Measurements from ENCODE around the gene GPR108.

Gene GPR108

DNA sequence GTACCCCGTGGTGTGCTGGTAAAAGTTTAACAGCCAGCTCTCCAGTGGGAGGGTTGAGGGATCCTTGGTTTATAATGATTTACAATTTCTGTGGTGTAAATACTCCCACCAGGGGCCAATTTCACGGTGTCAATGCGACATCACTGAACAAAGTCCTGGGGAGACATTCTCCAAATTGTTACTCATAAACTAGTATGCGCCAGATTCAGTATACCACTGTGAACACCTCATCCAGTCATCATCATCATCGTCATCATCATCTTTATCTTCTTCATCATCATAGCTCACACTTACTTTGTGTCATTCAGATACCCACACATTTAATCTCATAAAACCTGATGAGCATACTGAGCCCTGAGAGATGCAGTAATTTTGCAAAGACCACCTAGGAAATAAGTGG is 50.3 kb downstream of the GPR108 start:
- ATAC-seq, result no peak
- no peak for TF ChIP-seq CSDC2 (CRISPR knock-in tag; IDR thresholded peaks at IDR 0.05)
- TF ChIP-seq, protein P1, sequence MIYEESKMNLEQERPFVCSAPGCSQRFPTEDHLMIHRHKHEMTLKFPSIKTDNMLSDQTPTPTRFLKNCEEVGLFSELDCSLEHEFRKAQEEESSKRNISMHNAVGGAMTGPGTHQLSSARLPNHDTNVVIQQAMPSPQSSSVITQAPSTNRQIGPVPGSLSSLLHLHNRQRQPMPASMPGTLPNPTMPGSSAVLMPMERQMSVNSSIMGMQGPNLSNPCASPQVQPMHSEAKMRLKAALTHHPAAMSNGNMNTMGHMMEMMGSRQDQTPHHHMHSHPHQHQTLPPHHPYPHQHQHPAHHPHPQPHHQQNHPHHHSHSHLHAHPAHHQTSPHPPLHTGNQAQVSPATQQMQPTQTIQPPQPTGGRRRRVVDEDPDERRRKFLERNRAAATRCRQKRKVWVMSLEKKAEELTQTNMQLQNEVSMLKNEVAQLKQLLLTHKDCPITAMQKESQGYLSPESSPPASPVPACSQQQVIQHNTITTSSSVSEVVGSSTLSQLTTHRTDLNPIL (CRISPR knock-in tag; IDR thresholded peaks at IDR 0.05; ENCODE audit: low read depth), result no peak
- no peak for TF ChIP-seq ZNF70 (CRISPR knock-in tag; IDR thresholded peaks at IDR 0.05)
- TF ChIP-seq ZNF565 (CRISPR knock-in tag; conservative IDR thresholded peaks at IDR 0.05; ENCODE audit: low read depth), result no peak
- no peak for TF ChIP-seq TOX (CRISPR knock-in tag; IDR thresholded peaks at IDR 0.05; ENCODE audit: borderline replicate concordance)
- TF ChIP-seq ZC3H10 (CRISPR knock-in tag; IDR thresholded peaks at IDR 0.05), result no peak

DNA sequence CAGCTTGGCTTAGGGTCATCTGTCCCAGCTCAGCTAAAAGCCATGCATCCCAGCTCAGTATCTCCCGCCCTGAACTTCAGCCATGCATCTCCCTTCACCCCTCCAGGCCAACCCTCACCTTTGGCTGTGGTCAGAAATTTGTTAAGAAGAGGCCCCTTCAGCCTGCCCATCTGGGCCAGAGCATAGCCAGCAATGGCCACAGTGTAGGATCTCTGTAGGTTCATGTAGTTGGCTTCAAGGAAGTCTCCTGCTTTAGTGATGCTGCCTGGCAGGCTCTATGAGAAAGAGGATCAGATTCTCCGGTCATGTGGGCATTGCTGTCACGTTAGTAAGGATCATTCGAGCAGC is 50.8 kb downstream of the GPR108 start:
- TF ChIP-seq ZFP3 (CRISPR knock-in tag; IDR thresholded peaks at IDR 0.05) (no peak), ZFP30 (CRISPR knock-in tag; IDR thresholded peaks at IDR 0.05) (no peak), SNAI2 (CRISPR knock-in tag; IDR thresholded peaks at IDR 0.05) (no peak), ZNF565 (CRISPR knock-in tag; conservative IDR thresholded peaks at IDR 0.05; ENCODE audit: low read depth) (no peak), ISL1 (CRISPR knock-in tag; IDR thresholded peaks at IDR 0.05) (no peak), GLIS3 (CRISPR knock-in tag; IDR thresholded peaks at IDR 0.05) (no peak), OSR1 (CRISPR knock-in tag; IDR thresholded peaks at IDR 0.05) (no peak), CSDC2 (CRISPR knock-in tag; IDR thresholded peaks at IDR 0.05) (no peak), ZNF70 (CRISPR knock-in tag; IDR thresholded peaks at IDR 0.05) (no peak), ARNTL (CRISPR knock-in tag; IDR thresholded peaks at IDR 0.05; ENCODE audit: borderline replicate concordance, low read depth) (no peak), ZC3H10 (CRISPR knock-in tag; IDR thresholded peaks at IDR 0.05) (no peak)
- TF ChIP-seq, protein P2, sequence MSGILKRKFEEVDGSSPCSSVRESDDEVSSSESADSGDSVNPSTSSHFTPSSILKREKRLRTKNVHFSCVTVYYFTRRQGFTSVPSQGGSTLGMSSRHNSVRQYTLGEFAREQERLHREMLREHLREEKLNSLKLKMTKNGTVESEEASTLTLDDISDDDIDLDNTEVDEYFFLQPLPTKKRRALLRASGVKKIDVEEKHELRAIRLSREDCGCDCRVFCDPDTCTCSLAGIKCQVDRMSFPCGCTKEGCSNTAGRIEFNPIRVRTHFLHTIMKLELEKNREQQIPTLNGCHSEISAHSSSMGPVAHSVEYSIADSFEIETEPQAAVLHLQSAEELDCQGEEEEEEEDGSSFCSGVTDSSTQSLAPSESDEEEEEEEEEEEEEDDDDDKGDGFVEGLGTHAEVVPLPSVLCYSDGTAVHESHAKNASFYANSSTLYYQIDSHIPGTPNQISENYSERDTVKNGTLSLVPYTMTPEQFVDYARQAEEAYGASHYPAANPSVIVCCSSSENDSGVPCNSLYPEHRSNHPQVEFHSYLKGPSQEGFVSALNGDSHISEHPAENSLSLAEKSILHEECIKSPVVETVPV (CRISPR knock-in tag; IDR thresholded peaks at IDR 0.05), result no peak
- TF ChIP-seq, protein P3, sequence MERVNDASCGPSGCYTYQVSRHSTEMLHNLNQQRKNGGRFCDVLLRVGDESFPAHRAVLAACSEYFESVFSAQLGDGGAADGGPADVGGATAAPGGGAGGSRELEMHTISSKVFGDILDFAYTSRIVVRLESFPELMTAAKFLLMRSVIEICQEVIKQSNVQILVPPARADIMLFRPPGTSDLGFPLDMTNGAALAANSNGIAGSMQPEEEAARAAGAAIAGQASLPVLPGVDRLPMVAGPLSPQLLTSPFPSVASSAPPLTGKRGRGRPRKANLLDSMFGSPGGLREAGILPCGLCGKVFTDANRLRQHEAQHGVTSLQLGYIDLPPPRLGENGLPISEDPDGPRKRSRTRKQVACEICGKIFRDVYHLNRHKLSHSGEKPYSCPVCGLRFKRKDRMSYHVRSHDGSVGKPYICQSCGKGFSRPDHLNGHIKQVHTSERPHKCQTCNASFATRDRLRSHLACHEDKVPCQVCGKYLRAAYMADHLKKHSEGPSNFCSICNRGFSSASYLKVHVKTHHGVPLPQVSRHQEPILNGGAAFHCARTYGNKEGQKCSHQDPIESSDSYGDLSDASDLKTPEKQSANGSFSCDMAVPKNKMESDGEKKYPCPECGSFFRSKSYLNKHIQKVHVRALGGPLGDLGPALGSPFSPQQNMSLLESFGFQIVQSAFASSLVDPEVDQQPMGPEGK (CRISPR knock-in tag; IDR thresholded peaks at IDR 0.05; ENCODE audit: borderline replicate concordance), result no peak
- ATAC-seq, result no peak

DNA sequence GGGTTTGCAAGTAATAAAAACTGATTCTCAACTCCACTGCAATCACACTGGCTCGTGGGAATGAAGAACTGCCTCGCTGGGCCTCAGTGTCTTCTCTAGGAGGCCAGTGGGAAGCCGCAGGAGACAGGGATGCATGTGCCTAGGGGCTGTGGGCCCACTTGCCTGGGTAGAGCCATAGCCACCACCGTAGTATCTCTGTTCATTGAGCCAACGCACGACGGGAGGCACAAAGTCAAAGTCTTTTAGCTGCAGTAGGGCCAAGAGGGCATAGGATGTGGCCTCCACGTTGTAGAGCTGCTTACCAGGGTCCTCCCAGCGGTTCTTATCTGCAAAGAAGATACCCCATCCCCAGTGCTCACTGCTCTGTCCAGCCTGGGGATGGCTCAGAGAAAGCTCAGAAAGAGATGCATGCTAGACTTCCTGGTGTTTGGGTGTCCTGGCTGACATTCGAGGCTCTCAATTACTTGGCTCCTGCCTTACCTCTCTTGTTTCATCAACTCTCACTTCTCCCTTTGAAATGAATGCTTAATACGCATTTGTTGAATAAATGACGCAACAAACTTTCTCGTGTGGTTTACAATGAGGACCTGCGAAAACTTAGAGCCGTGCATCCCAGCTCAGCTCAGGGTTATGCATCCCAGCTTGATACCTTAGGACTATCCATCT is 51.3 kb downstream of the GPR108 start:
- TF ChIP-seq TCF4 (CRISPR knock-in tag; IDR thresholded peaks at IDR 0.05; ENCODE audit: borderline replicate concordance) (no peak), SNAI2 (CRISPR knock-in tag; IDR thresholded peaks at IDR 0.05) (no peak), CSDC2 (CRISPR knock-in tag; IDR thresholded peaks at IDR 0.05) (no peak), ZFP3 (CRISPR knock-in tag; IDR thresholded peaks at IDR 0.05) (no peak), GLIS3 (CRISPR knock-in tag; IDR thresholded peaks at IDR 0.05) (no peak)
- TF ChIP-seq, protein P1 (CRISPR knock-in tag; IDR thresholded peaks at IDR 0.05; ENCODE audit: low read depth), result no peak
- no peak for ATAC-seq

DNA sequence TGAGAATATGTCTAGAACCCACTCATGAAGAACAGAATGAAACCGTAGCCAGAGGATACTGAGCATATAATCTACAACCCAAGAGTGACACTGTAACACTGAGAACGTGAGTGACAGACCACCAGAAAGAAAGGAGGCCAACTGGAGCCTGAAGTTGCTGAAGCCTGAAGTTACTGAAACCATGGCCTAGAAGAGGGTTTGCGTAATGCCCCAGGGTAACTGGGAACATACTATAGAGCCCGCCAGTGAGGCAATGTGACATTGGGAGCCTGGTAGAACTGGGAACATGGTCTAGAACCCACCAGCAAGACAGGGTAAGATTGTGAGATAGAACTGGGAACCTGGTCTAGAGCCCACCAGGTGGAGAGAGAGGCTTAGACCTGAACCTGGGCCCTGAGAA is 51.9 kb downstream of the GPR108 start:
- ATAC-seq, result no peak
- TF ChIP-seq ZNF8 (CRISPR knock-in tag; IDR thresholded peaks at IDR 0.05) (no peak), ZNF70 (CRISPR knock-in tag; IDR thresholded peaks at IDR 0.05) (no peak), TOX (CRISPR knock-in tag; IDR thresholded peaks at IDR 0.05; ENCODE audit: borderline replicate concordance) (no peak), ZFP3 (CRISPR knock-in tag; IDR thresholded peaks at IDR 0.05) (no peak), ARNTL (CRISPR knock-in tag; IDR thresholded peaks at IDR 0.05; ENCODE audit: borderline replicate concordance, low read depth) (no peak), OSR1 (CRISPR knock-in tag; IDR thresholded peaks at IDR 0.05) (no peak), ZC3H10 (CRISPR knock-in tag; IDR thresholded peaks at IDR 0.05) (no peak), GLIS3 (CRISPR knock-in tag; IDR thresholded peaks at IDR 0.05) (no peak), BACH2 (CRISPR knock-in tag; IDR thresholded peaks at IDR 0.05; ENCODE audit: borderline replicate concordance) (no peak), RARB (CRISPR knock-in tag; IDR thresholded peaks at IDR 0.05) (no peak), CSDC2 (CRISPR knock-in tag; IDR thresholded peaks at IDR 0.05) (no peak)
- TF ChIP-seq, protein P3 (CRISPR knock-in tag; IDR thresholded peaks at IDR 0.05; ENCODE audit: borderline replicate concordance), result no peak
- TF ChIP-seq, protein P2 (CRISPR knock-in tag; IDR thresholded peaks at IDR 0.05), result no peak

Measured in SK-N-SH treated with all-trans-retinoic acid at 6 μM for 48 hours (cell line).